Activated CD8-positive, alpha-beta memory T cell treated with anti-CD3 and anti-CD28 coated beads, Interleukin-2, amount 50 U/mL, for 24 hours (primary cell): ENCODE results near the gene OR8K1.

Experiments used
- DNase-seq: peaks from one replicate; pipeline ENCODE4 v3.0.0-alpha.2; 2020; ENCODE audit errors: extremely low read depth

The OR8K1 gene

DNA sequence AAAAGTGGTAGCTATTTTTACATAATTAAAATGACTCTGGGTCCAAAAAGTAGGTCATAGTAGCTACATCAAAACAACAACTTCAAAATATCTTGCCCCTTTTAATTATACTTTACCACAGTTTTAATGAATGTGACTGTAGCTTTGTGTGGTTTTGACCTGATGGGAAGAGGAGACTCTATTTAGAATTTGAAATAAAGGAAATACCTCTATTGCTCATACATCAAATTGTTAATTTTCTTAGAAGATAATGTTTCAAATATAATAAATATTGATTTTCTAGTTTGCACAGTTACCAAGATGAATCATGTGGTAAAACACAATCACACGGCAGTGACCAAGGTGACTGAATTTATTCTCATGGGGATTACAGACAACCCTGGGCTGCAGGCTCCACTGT is at the start of gene OR8K1:
OR8K1 (plus strand) TSS at position 301 of the 400 bp plus-strand sequence; CDS start at position 301, 0 bp downstream.
- no peak for DNase-seq

DNA sequence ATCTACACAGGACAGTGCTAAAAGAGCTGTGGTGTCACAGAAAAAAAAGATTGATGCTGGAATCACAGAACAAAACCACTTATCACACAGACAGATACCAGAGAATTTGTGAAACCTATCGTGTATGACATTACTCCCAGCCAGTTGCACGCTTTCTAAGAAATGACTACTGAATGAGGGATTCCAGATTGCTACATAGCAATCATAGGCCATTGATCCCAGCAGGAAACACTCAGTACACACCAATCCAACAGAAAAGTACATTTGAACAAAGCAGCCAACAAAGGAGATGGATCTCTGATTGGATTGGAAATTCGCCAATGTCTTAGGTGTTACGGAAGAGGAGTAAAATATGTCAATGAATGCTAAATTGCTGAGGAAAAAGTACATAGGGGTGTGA is 48.9 kb upstream of the OR8K1 start:
- no peak for DNase-seq

DNA sequence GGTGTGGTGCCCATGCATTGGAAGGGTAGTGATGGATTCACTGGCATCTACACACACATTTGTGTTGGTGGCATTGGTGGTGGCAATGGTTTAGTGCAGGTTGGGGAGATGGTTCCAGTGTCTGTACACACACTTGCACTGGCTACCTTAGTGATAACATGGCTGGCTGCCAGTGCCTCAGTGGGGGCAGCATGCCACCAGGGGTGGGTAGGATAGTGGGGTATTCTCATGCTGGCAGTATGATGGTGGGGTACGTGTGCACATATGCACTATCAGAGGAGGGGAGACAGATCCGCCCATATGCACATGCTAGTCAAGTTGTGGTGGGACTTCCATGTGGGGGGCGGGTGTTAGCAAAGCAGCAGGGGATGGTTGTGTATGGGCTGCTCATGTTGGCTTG is 38.0 kb upstream of the OR8K1 start:
- no peak for DNase-seq

DNA sequence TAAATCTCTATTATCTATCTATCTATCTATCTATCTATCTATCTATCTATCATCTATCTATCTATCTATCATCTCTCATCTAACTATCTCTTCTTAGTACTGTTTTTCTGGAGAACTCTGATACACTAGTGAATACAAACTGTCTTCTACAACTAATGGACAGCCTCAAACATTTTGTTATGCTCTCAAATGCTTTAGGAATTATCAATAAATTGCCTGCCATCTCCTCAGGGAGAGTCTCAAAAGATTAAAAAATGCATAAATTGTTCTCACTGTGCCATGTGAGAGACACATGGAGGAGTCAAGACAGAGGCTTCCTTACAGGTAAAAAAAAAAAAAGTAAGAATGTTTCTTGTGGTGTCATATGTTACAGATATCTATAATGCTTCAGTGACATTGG is 31.0 kb upstream of the OR8K1 start, which contains the start of gene OR8K3:
OR8K3 (plus strand) TSS at position 301 of the 400 bp plus-strand sequence. CDS start 3,163 bp downstream, outside the sequence.
- no peak for DNase-seq

DNA sequence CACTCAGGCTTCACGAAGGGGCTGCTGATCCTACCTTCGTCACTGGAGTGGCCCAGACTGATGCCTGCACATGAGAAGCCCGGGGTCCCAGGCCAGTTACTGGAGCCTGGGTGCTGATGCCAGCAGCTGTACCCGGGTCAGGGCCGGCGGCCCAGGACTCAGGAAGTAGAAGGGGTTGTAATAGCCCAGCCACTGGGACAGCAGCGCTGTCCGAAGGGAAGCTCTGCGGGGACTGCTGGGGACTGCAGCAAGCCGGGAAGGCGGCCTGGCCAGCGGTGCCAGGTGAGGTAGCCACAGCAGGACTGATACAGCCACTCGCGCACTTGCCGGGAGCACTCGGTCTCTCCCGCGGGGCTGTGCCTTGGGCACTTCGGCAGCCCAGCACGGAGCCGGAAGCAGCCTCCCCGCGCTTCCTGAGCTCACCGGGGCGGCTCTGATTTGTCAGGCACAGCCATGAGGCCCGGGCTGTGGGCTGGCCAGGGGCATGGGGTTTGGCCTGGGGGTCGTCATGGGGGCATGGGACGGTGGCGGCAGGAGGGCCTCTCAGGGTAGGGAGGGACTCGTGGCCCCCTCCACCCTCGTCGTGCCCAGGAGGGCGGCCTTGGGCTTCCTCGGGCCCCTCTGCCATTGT is 13.9 kb upstream of the OR8K1 start:
- DNase-seq: no peak

DNA sequence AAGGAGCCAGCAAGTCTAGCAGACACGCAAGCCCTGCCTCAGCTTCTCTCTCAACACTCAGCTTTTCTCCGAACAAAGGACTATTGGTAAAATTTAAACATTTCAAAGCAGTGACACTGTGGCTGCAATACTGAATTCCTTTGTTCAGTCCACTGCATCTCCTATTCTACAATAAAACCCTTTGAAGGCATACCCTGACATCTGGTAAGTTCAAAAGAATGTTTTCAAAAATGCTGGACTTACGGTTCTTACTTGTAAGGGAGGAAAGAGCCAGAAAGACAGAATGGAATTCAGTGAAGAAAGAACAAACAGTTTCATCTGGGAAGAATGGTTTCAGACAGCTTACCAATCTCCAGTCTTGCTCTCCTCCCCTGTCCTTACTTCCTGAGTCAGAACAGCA is 12.7 kb upstream of the OR8K1 start:
- no peak for DNase-seq

DNA sequence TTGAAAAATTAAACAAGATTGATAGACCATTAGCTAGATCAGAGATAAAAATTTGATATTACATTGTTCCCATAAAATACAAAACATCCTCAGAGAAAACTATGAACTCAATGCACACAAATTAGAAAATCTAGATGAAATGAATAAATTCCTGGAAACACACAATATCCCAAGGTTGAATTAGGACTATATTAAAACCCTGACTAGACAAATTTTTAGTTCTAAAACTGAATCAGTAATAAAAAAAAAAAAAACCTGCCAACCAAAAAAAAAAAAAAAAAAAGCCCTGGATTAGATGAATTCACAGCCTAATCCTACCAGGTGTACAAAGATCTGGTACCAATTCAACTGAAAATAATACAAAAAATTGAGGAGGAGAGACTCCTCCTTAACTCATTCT is 5.5 kb upstream of the OR8K1 start:
- no peak for DNase-seq

DNA sequence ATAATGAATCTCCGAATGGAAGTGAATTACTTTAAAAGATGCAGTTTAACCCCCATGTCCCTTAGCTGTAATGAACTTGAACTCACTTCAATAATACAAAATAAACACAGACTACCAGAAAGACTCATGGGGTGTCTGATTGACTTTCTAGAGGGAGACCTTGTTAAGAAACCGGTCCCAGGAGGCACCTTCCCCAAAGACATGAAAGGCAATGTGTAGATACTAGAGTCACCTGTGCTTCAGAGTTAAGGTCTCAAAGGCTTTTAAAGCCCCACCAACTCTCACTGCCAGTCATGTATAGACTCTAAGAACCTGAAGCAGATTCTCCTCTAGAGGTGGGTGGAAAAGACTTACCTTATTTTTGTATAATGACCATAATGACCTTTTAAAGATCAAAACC is 8.2 kb downstream of the OR8K1 start, which contains the start of gene OR8J1:
OR8J1 (plus strand) TSS at position 301 of the 400 bp plus-strand sequence. CDS start 5,956 bp downstream, outside the sequence.
- no peak for DNase-seq

DNA sequence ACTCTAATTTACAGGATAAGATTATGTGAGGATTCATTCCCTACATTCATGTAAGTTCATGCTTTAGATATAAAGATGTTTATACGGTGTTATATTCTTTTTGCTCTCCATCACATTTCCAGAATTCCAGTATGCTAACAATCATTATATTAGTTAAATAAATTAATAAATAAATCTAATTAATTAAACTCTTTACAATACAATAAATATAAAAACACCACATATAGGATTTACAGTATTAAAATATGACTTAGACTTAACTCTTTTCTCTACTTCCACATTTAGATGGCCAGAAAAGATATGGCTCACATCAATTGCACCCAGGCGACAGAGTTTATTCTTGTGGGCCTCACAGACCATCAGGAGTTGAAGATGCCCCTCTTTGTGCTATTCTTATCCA is 29.5 kb downstream of the OR8K1 start, which contains the start of gene OR8U1:
OR8U1 (plus strand) TSS at position 301 of the 400 bp plus-strand sequence; CDS start at position 301, 0 bp downstream.
- no peak for DNase-seq

DNA sequence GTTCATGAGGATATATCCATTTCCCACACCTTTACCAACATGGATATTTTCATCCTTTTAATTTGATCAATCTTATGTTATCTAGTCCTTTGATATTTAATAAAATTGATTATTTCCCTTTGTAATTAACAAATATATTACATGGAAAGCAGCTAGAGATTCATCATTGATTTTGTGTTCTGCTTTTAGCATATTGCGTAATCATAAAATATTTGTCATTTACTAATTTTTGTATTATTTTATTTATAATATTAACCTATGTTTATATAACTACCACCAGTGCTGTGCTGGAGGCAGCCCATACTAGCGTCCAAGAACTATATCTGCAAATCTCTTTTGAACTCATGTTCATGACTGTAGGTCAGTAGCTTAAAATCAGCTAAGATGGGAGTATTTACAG is 34.3 kb downstream of the OR8K1 start:
- no peak for DNase-seq

DNA sequence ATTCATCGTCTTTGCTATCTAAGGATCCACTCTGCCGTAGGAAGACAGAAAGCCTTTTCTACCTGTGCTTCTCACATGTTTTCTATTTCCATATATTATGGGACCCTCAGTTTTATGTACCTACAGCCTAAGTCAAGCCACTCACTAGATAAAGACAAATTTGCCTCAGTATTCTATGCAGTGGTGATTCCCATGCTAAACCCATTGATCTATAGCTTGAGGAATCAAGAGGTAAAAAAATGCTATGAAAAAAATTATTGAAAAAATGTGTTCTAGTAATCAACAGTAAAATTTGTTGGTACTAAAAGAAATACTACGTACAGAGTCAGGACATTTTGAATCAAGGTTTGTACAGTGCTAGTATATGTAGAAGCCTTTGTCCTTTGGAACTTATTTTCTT is 48.5 kb downstream of the OR8K1 start:
- no peak for DNase-seq

DNA sequence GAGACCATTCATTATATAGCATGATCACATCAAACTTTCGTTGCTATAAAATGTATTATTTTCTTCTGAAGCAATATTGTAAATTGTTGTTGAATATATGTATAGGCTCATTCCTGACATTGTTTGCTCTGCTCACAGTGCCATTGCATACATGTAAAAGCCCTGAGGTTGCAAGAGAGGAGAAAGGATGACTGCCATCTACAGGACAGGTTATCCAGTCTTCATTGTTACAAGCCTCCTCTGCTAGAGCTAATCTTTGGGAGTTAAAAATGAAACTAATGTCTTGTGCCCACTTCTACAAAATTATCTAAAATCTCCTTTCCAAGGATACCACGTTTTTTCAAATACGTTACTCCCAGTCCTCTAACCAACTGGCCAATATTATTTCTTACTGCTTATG is 50.2 kb downstream of the OR8K1 start:
- DNase-seq: no peak
